K562 (cell line): ENCODE data around the gene CYP46A1.

Source experiments
- FOS ChIP-seq: IDR thresholded peaks from 3 replicates; pipeline ENCODE4 v1.6.1; 2011; ENCODE audit not compliant: insufficient read length; ENCODE audit errors: extremely low read depth
- HDAC6 ChIP-seq: IDR thresholded peaks from 2 replicates; pipeline ENCODE4 v1.6.1; 2012; ENCODE audit warnings: low read depth, mild to moderate bottlenecking, control low read depth, inconsistent platforms, low read length, moderate library complexity
- MAFK ChIP-seq: IDR thresholded peaks from 2 replicates; pipeline ENCODE4 v1.6.1; 2011; ENCODE audit warnings: low read length, improper control_type of control experiment
- NBN ChIP-seq: fragments of 450-650 bp; IDR thresholded peaks from 2 replicates; pipeline ENCODE4 v1.6.1; 2016; ENCODE audit warnings: low read depth, mild to moderate bottlenecking
- RBFOX2 ChIP-seq: fragments of 200-400 bp; formaldehyde crosslinking; IDR thresholded peaks from 2 replicates; pipeline ENCODE4 v1.6.1; 2017; ENCODE audit warnings: low read depth, mild to moderate bottlenecking, low read length, moderate library complexity
- SMC3 ChIP-seq: conservative IDR thresholded peaks from 2 replicates; pipeline ENCODE4 v1.6.1; 2011; ENCODE audit warnings: low read depth, low read length, improper control_type of control experiment; ENCODE audit not compliant: insufficient read depth
- ZNF232 ChIP-seq: sonication (generic); formaldehyde crosslinking; IDR thresholded peaks from 2 replicates; pipeline ENCODE4 v1.8.0; 2022; ENCODE audit warnings: mild to moderate bottlenecking, missing genetic modification reagents
- TF ChIP-seq, protein P1 (sequence below): sonication (generic); formaldehyde crosslinking; IDR thresholded peaks from 2 replicates; pipeline ENCODE4 v1.5.0; 2020; ENCODE audit warnings: missing genetic modification reagents

- TF ChIP-seq, protein P1, sequence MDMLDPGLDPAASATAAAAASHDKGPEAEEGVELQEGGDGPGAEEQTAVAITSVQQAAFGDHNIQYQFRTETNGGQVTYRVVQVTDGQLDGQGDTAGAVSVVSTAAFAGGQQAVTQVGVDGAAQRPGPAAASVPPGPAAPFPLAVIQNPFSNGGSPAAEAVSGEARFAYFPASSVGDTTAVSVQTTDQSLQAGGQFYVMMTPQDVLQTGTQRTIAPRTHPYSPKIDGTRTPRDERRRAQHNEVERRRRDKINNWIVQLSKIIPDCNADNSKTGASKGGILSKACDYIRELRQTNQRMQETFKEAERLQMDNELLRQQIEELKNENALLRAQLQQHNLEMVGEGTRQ (CRISPR knock-in tag) = no peak
- no peak for TF ChIP-seq HDAC6
- TF ChIP-seq MAFK = no peak
- TF ChIP-seq SMC3 = no peak
- TF ChIP-seq FOS = no peak
- TF ChIP-seq NBN = no peak
- no peak for TF ChIP-seq ZNF232 (CRISPR knock-in tag)
- no peak for TF ChIP-seq RBFOX2
These were observed 34.9 kb upstream of the CYP46A1 start for GRCh38 chr14:99649219-99649618.
